ENCODE data around the gene HPS5. TPM values are rescaled to one million over a fixed set of nuclear protein-coding genes. Genes with fewer than 3 reads are reported as not detected.
A peak's percentile ranks its signal among the peaks of the same experiment; 100 is the strongest.
"Not testable (repeated sequence)": the region's sequence is repeated elsewhere in the genome, so short reads cannot be mapped to it uniquely, and the experiment has no call there.

The HPS5 gene
- total RNA-seq, 1 experiment from 2014 or later: 31.8 TPM

DNA sequence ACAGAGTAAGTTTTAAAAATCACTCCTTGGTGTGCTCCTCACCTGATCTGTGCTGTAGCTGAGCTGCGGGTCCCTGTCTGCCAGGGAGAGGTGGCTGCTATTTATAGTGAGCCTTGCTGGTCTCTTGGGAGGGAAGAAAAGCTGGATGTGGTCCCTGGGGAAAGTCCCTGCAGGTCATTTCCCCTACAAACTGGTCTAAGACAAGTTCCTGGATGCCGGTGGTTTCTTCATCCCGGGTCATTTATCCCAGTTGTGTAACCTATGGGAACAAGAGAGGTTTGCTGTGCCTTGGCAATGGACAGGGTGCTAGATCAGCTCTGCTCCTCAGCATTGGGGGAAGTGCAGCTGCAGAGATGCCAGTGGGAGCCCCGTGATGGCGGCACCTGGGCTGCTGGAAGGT, 73.4 kb downstream of the HPS5 start, which contains the start of gene SAA2:
TSS of gene SAA2 (minus strand) at position 108 of the 400 bp plus-strand sequence. CDS start 657 bp downstream, outside the sequence.
- Mint-ChIP-seq H3K9me3 (ENCODE audit: unreplicated experiment) (no peaks in the 10 kb centered on the region), H3K4me3 (ENCODE audit: unreplicated experiment) (peak within 1 kb of the TSS; percentile 36), H3K4me1 (ENCODE audit: insufficient read depth, unreplicated experiment) (peaks cover 36% of the 10 kb centered on the region), H3K36me3 (ENCODE audit: insufficient read depth, unreplicated experiment) (peaks cover 7% of the 10 kb centered on the region), H3K27ac (ENCODE audit: low read depth, unreplicated experiment) (no peak within 1 kb of the TSS), H3K27me3 (ENCODE audit: insufficient read depth, unreplicated experiment) (no peaks in the 10 kb centered on the region)
- no TSS peak for BruUV-seq (replicated peaks)
- CTCF ChIA-PET: interaction anchor here (0.6 to 1.3 kb wide), 2 partner anchors 10 to 894 kb away, joined by 3 read pairs; no protein-coding TSS in a partner anchor
- intact Hi-C loops (cut with micrococcal nuclease): loop anchor here (10.0 kb wide), 2 partner anchors 246 to 486 kb away; no protein-coding TSS in a partner anchor
- POLR2A ChIA-PET: interaction anchor here (0.8 to 1.3 kb wide), 4 partner anchors 17 to 147 kb away, joined by 3 to 6 read pairs (median 3); partner anchors contain the start of gene LDHA
- no peak for TF ChIP-seq CTCF (IDR thresholded peaks at IDR 0.05; ENCODE audit: unreplicated experiment)
- DNase-seq (ENCODE audit: unreplicated experiment): peak; percentile 85

GRCh38 chr11:18247191-18247581, 74.8 kb downstream of the HPS5 start:
- peak overlapping the region; percentile 52 for H3K4me3 Mint-ChIP-seq (ENCODE audit: unreplicated experiment)
- peaks cover 29% of the 10 kb centered on the region for H3K4me1 Mint-ChIP-seq (ENCODE audit: insufficient read depth, unreplicated experiment)
- H3K27ac Mint-ChIP-seq (ENCODE audit: low read depth, unreplicated experiment): peak overlapping the region; percentile 81
- CTCF ChIA-PET; DNase-seq (ENCODE audit: unreplicated experiment); H3K36me3 Mint-ChIP-seq (ENCODE audit: insufficient read depth, unreplicated experiment); H3K9me3 Mint-ChIP-seq (ENCODE audit: unreplicated experiment); H3K27me3 Mint-ChIP-seq (ENCODE audit: insufficient read depth, unreplicated experiment): not testable (repeated sequence)
- POLR2A ChIA-PET: interaction anchor here (0.7 to 1.8 kb wide), 4 partner anchors 19 to 93 kb away, joined by 3 to 8 read pairs (median 4); partner anchors contain the start of genes GTF2H1, HPS5 and SAA1
- intact Hi-C loops (cut with micrococcal nuclease): loop anchor here (10.0 kb wide), 2 partner anchors 248 to 488 kb away; no protein-coding TSS in a partner anchor
- TSS peak; percentile 82 for BruUV-seq (replicated peaks)

GRCh38 chr11:18246379-18247190, 75.4 kb downstream of the HPS5 start:
- not testable (repeated sequence) for H3K9me3 Mint-ChIP-seq (ENCODE audit: unreplicated experiment); H3K36me3 Mint-ChIP-seq (ENCODE audit: insufficient read depth, unreplicated experiment); H3K27me3 Mint-ChIP-seq (ENCODE audit: insufficient read depth, unreplicated experiment); BruUV-seq (replicated peaks)
- ChIA-PET CTCF (interaction anchor here (0.6 to 0.7 kb wide), 3 partner anchors 74 to 519 kb away, joined by 3 to 4 read pairs (median 3); no protein-coding TSS in a partner anchor), POLR2A (interaction anchor here (0.7 to 1.8 kb wide), 5 partner anchors 19 to 94 kb away, joined by 3 to 8 read pairs (median 4); partner anchors contain the start of genes GTF2H1, HPS5 and SAA1)
- peak overlapping the region; percentile 81 for H3K27ac Mint-ChIP-seq (ENCODE audit: low read depth, unreplicated experiment)
- H3K4me1 Mint-ChIP-seq (ENCODE audit: insufficient read depth, unreplicated experiment): peaks cover 29% of the 10 kb centered on the region
- DNase-seq (ENCODE audit: unreplicated experiment): peak; percentile 42
- intact Hi-C loops (cut with micrococcal nuclease): loop anchor here (10.0 kb wide), 2 partner anchors 248 to 488 kb away; no protein-coding TSS in a partner anchor
- peak overlapping the region; percentile 52 for H3K4me3 Mint-ChIP-seq (ENCODE audit: unreplicated experiment)

GRCh38 chr11:18245396-18245795, 76.5 kb downstream of the HPS5 start:
- Mint-ChIP-seq H3K36me3 (ENCODE audit: insufficient read depth, unreplicated experiment) (peaks cover 7% of the 10 kb centered on the region), H3K4me1 (ENCODE audit: insufficient read depth, unreplicated experiment) (peaks cover 29% of the 10 kb centered on the region), H3K27ac (ENCODE audit: low read depth, unreplicated experiment) (no peak overlapping the region), H3K9me3 (ENCODE audit: unreplicated experiment) (no peaks in the 10 kb centered on the region), H3K4me3 (ENCODE audit: unreplicated experiment) (no peak overlapping the region), H3K27me3 (ENCODE audit: insufficient read depth, unreplicated experiment) (no peaks in the 10 kb centered on the region)
- no peak for TF ChIP-seq CTCF (IDR thresholded peaks at IDR 0.05; ENCODE audit: unreplicated experiment)
- POLR2A ChIA-PET: interaction anchor here (0.7 to 2.7 kb wide), 4 partner anchors 20 to 76 kb away, joined by 3 to 9 read pairs (median 4); partner anchors contain the start of genes GTF2H1, HPS5 and SAA1
- BruUV-seq (replicated peaks): no TSS peak
- DNase-seq (ENCODE audit: unreplicated experiment): no peak
- intact Hi-C loops (cut with micrococcal nuclease): loop anchor here (10.0 kb wide), 2 partner anchors 249 to 489 kb away; no protein-coding TSS in a partner anchor
- CTCF ChIA-PET: interaction anchor here (0.6 to 2.1 kb wide), 5 partner anchors 9 to 406 kb away, joined by 3 to 7 read pairs (median 4); no protein-coding TSS in a partner anchor

Measured in MCF 10A (cell line).